Measurements from ENCODE around the gene PBX3. TPM values are rescaled to one million over a fixed set of nuclear protein-coding genes. Genes with fewer than 3 reads are reported as not detected.

Gene PBX3
- total RNA-seq, 1 experiment from 2014 or later = 39.0 TPM

DNA sequence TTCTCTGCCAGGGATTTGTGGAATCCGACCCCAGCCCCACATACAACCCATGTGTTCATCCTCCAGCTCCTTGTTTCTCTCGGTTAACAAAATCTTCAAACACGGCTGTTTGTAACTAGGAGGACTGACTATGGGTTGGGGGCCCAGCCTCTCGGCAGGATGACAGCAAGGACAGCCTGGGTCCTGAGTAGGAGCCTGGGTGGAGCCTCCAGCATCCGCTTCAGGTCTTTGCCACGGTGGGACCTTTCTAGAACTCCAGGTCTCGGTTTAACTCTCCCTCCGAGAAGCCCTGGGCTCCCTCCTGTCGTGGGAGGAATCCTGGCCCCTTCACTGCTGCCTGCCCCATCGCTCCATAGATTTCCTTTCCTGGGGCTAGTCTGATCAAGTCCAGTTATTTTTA lies 248.5 kb downstream of the PBX3 start:
- intact Hi-C loops (cut with micrococcal nuclease; ENCODE audit: unreplicated experiment) = no loop called here
- CTCF ChIA-PET = no interaction called here
- no peaks in the 10 kb centered on the region for H3K9me3 ChIP-seq (ENCODE audit: control insufficient read depth, insufficient read depth, low read depth, low read length)
- H3K27ac ChIP-seq (ENCODE audit: low read length) = no peak overlapping the region
- no peaks in the 10 kb centered on the region for H3K27me3 ChIP-seq (ENCODE audit: control insufficient read depth, insufficient read depth, low read length)
- POLR2A ChIA-PET = no interaction called here
- DNase-seq (ENCODE audit: low read depth, low spot score) = no peak
- H3K4me3 ChIP-seq (ENCODE audit: low read depth in 2 of 2, low read length in 2 of 2) = no peak overlapping the region
- BruUV-seq (replicated peaks) = no TSS peak
- in situ Hi-C loops (cut with HindIII; ENCODE audit: low pct_unique_long_range_greater_than_20kb, low sequenced_read_pairs) = no loop called here
- no peak for ATAC-seq
- TF ChIP-seq POLR2AphosphoS5 (IDR thresholded peaks at IDR 0.05; ENCODE audit: low read depth, low read length) (no peak), TCF7L2 (IDR thresholded peaks at IDR 0.05; ENCODE audit: low read depth, low read length) (no peak), SIN3A (IDR thresholded peaks at IDR 0.05; ENCODE audit: borderline replicate concordance, insufficient read depth, low read depth, low read length) (no peak)
- TF ChIP-seq, protein P1, sequence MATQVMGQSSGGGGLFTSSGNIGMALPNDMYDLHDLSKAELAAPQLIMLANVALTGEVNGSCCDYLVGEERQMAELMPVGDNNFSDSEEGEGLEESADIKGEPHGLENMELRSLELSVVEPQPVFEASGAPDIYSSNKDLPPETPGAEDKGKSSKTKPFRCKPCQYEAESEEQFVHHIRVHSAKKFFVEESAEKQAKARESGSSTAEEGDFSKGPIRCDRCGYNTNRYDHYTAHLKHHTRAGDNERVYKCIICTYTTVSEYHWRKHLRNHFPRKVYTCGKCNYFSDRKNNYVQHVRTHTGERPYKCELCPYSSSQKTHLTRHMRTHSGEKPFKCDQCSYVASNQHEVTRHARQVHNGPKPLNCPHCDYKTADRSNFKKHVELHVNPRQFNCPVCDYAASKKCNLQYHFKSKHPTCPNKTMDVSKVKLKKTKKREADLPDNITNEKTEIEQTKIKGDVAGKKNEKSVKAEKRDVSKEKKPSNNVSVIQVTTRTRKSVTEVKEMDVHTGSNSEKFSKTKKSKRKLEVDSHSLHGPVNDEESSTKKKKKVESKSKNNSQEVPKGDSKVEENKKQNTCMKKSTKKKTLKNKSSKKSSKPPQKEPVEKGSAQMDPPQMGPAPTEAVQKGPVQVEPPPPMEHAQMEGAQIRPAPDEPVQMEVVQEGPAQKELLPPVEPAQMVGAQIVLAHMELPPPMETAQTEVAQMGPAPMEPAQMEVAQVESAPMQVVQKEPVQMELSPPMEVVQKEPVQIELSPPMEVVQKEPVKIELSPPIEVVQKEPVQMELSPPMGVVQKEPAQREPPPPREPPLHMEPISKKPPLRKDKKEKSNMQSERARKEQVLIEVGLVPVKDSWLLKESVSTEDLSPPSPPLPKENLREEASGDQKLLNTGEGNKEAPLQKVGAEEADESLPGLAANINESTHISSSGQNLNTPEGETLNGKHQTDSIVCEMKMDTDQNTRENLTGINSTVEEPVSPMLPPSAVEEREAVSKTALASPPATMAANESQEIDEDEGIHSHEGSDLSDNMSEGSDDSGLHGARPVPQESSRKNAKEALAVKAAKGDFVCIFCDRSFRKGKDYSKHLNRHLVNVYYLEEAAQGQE (IDR thresholded peaks at IDR 0.05; ENCODE audit: insufficient read depth in 1 of 2, low read depth in 2 of 2, low read length in 1 of 2) = no peak
- TF ChIP-seq, protein P2, sequence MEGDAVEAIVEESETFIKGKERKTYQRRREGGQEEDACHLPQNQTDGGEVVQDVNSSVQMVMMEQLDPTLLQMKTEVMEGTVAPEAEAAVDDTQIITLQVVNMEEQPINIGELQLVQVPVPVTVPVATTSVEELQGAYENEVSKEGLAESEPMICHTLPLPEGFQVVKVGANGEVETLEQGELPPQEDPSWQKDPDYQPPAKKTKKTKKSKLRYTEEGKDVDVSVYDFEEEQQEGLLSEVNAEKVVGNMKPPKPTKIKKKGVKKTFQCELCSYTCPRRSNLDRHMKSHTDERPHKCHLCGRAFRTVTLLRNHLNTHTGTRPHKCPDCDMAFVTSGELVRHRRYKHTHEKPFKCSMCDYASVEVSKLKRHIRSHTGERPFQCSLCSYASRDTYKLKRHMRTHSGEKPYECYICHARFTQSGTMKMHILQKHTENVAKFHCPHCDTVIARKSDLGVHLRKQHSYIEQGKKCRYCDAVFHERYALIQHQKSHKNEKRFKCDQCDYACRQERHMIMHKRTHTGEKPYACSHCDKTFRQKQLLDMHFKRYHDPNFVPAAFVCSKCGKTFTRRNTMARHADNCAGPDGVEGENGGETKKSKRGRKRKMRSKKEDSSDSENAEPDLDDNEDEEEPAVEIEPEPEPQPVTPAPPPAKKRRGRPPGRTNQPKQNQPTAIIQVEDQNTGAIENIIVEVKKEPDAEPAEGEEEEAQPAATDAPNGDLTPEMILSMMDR (IDR thresholded peaks at IDR 0.05) = no peak
- H3K36me3 ChIP-seq (ENCODE audit: control insufficient read depth, insufficient read depth, low read length) = no peaks in the 10 kb centered on the region
- no peaks in the 10 kb centered on the region for H3K4me1 ChIP-seq (ENCODE audit: control insufficient read depth, insufficient read depth, low read length)

DNA sequence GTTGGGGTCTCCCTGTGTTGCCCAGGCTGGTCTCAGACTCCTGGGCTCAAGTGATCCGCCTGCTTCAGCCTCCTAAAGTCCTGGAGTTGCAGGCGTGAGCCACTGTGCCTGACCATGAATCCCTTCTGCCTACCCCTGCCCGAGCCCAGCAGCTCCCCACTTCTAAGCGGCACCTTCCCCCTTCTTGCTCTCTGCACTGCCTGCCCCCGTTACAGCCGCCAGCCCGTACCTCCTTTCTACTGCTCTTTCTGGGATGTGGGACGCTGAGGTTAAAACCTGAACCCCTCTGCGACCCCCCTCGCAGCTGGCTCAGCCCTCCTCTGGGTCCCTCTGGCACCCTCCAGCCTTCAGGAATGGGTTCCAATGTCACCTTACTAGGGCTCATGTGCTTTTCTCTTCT lies 249.6 kb downstream of the PBX3 start:
- TF ChIP-seq, protein P1 (IDR thresholded peaks at IDR 0.05; ENCODE audit: insufficient read depth in 1 of 2, low read depth in 2 of 2, low read length in 1 of 2) = no peak
- TF ChIP-seq POLR2AphosphoS5 (IDR thresholded peaks at IDR 0.05; ENCODE audit: low read depth, low read length) (no peak), SIN3A (IDR thresholded peaks at IDR 0.05; ENCODE audit: borderline replicate concordance, insufficient read depth, low read depth, low read length) (no peak), TCF7L2 (IDR thresholded peaks at IDR 0.05; ENCODE audit: low read depth, low read length) (no peak)
- TF ChIP-seq, protein P2 (IDR thresholded peaks at IDR 0.05) = no peak
- ATAC-seq (no peak), DNase-seq (ENCODE audit: low read depth, low spot score) (no peak)
- Histone ChIP-seq H3K27me3 (ENCODE audit: control insufficient read depth, insufficient read depth, low read length) (no peaks in the 10 kb centered on the region), H3K4me3 (ENCODE audit: low read depth in 2 of 2, low read length in 2 of 2) (no peak overlapping the region), H3K9me3 (ENCODE audit: control insufficient read depth, insufficient read depth, low read depth, low read length) (no peaks in the 10 kb centered on the region), H3K4me1 (ENCODE audit: control insufficient read depth, insufficient read depth, low read length) (no peaks in the 10 kb centered on the region), H3K27ac (ENCODE audit: low read length) (no peak overlapping the region), H3K36me3 (ENCODE audit: control insufficient read depth, insufficient read depth, low read length) (no peaks in the 10 kb centered on the region)
- intact Hi-C loops (cut with micrococcal nuclease; ENCODE audit: unreplicated experiment) = no loop called here
- POLR2A ChIA-PET = no interaction called here
- CTCF ChIA-PET = no interaction called here
- in situ Hi-C loops (cut with HindIII; ENCODE audit: low pct_unique_long_range_greater_than_20kb, low sequenced_read_pairs) = no loop called here
- BruUV-seq (replicated peaks) = no TSS peak
